Stimulated activated CD4-positive, alpha-beta T cell treated with anti-CD3 and anti-CD28 coated beads, Interleukin-12 subunit alpha, Interleukin-12 subunit beta, amount 100 ng/mL, for 48 hours (primary cell): Measurements from ENCODE around the gene ZBTB14.

ENCODE experiments used
- DNase-seq, 3 donors: peaks; one replicate each; pipeline ENCODE4 v3.0.0-alpha.2; 2020; ENCODE audit warnings: low read depth in 2 of 3, low spot score in 1 of 3

The ZBTB14 gene

DNA sequence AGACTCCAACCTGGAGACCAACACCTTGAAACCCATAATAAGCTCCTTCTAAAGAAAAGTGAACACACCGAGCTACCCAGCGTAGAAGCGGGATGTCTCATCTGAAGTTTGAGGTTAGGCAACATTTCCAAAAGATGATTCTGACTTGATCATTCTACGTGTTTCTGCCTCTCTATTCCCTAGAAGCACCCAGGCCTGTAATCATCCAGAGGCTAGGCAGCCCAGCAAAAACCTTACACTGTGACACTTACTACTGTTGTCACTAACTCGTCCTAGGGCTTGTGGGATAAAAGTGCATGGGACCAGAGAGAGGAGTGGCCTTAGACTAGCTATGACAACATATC, 1.4 kb downstream of the ZBTB14 start:
- no peak for DNase-seq

DNA sequence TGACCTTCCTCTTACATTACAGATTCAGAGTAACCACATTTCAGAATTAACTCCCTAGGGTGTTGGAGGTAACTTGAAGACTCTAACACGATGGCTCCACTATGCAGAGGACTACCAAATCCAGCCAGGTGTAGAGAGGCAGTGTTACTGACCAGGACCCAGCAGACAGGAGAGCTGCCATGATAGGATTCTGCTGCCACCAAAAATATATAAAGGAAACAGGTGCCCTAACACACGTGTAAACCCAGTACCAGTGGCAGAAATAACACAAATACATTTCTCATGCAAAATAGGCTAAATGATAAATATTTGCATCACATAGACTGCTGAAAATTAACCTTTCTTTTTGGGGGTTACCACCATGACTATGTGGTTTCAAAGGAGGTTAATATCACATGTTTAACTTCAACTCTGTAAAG, 7.0 kb downstream of the ZBTB14 start:
- DNase-seq: no peak

GRCh38 chr18:5287854-5288253, 7.7 kb downstream of the ZBTB14 start:
- no peak for DNase-seq

DNA sequence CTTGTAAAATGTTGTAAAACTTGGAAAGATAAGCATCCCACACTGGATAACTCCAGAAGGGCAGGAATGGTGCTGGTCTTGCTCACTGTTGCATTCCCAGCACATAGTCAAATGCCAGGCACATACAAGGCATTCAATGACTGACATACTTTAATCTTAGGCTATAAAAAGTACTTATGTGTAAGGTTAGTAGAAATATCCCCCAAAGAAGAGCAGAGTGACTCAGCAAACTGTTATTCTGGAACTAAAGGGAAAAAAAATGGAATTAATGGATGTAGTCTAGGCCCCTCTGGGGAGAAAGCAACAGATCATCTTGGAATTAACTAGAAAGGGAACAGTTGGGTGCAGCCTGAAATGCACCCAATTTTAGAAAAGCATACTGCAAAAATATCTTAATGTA, 9.0 kb downstream of the ZBTB14 start:
- DNase-seq: no peak

- DNase-seq: no peak
Measured at GRCh38 chr18:5285326-5285725, 10.2 kb downstream of the ZBTB14 start.

DNA sequence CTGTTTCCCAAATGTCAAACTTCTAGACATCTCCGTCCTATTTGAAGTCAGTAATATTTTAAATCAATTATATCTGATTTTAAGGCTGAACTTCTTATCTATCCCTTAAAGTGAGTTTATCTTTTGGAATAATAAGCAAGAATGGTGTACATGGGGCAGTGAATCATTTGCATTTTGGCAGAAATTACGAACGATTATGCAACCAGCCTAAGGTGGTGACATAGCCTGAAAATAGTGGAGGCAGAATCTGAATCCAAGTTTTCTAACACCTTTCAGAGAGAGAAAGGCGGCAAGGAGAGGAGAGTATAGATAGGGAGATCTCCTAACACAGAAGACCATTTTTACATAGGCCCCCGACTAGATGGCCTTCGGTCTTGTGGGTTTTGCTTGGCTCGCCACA, 10.7 kb downstream of the ZBTB14 start:
- no peak for DNase-seq

DNA sequence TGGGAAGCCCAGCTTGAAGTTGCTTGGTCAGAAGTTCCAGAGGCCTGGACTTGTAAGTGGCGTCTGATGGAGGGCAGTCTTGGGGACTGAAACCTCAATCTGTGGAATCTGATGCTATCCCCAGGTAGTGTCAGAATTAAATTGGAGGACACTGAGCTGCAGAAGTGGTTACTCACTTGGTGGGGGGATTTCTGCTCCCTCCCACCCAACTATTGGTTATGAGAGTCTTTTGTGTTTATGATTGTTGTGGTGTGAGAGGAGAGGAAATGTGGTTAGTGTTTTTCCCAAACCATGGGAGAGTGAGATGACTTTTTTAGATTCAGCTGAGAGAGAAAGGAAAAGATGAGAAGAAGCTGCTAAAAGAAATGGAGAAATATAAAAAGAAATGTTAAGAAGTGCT, 12.8 kb downstream of the ZBTB14 start:
- no peak for DNase-seq

GRCh38 chr18:5276947-5277346, 18.6 kb downstream of the ZBTB14 start:
- no peak for DNase-seq

DNA sequence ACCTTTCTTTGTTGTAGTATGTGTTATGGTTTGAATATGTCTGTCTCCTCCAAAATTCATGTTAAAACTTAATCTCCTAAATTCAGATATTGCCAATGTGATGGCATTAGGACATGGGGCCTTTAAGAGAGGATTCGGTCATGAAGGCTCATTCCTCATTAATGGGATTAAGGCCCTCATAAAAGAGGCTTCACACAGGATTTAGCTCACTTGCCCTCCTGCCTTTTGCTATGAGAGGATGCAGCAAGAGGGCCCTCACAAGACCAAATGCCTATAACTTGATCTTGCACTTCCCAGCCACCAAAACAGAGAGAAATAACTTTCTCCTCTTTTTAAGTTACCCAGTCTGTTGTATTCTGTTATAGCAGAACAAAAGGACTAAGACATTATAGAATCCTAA, 19.7 kb downstream of the ZBTB14 start:
- DNase-seq: no peak

DNA sequence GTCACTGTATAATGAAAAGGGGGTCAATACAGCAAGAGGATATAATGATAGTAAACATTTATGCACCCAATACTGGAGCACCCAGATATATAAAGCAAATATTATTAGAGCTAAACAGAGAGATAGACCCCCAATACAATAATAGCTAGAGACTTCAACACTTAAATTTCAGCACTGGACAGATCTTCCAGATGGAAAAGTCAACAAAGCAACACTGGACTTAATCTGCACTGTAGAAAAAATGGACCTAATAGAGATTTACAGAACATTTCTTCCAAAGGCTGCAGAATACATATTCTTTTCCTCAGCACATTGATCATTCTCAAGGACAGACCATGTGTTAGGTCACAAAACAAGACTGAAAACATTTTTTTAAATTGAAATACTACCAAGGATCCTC, 26.7 kb downstream of the ZBTB14 start:
- DNase-seq: no peak

DNA sequence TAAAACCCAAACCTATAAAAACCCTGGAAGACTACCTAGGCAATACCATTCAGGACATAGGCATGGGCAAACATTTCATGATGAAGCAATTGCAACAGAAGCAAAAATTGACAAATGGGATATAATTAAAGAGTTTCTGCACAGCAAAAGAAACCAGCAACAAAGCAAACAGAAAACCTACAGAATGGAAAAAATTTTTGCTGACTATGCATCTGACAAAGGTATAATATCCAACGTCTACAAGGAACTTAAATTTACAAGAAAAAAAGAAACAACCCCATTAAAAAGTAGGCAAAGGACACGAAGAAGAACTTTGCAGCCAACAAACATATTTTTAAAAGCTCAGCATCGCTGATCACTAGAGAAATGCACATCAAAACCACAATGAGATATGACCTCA, 28.8 kb downstream of the ZBTB14 start:
- no peak for DNase-seq

- no peak for DNase-seq
Measured at GRCh38 chr18:5253910-5254309, 41.6 kb downstream of the ZBTB14 start.

DNA sequence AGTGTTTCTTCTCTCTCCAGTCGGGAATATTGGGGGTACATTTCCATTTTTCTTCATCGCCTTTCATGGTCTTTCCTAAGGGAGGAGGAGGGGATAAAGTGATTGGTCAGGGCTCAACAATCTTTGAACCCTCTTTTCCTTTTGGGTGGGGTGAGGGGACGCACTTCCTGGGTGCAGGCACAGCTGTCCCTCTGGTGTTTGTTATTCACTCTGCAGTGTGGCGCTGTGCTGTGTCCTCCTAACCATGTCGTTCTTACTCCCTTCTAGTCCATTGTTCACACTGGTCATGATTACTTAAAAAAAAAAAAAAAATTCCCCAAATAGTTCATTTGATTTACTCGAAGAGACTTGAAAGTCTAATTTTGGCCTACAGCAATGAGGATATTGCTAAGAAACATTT, 44.4 kb downstream of the ZBTB14 start:
- no peak for DNase-seq

DNA sequence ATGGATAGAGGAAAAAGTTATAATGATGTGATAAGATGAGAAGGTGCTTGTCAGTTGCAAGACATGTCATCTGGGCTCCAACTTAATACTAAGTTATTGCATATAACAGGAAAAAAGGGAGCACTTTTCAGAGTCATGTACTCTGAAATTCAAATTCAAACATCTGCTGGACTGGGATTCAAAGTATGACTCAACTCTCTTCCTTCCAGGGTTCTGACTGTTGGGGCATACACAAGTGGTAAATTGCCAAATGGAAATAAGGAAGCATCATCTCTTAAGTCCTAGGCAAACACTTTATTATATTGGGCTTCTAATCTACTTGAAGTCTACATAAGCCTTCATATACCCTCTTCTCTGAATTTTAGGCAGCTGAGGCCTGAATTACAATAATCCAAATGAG, 44.9 kb downstream of the ZBTB14 start:
- DNase-seq: no peak

DNA sequence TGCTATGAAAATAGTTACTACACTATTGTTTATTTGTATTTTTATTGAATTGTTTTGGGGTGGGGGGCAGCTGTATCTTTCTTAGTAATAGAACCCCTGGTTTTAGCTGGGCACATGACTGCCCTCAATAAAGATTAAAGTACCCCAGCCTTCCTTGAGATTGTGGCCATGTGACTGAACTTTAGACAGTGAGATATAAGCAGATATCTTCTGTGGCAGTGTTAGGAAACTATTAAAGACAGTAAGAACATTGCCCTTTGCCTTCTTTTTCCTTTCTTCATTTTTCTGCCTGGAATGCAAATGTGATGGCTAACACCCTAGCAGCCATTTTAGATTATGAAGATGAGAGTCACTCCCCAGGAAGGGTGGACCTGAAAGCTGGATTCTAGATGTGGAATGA, 50.6 kb downstream of the ZBTB14 start:
- no peak for DNase-seq

GRCh38 chr18:5239447-5239846, 56.1 kb downstream of the ZBTB14 start:
- no peak for DNase-seq
